CD4-positive, alpha-beta T cell treated with Interleukin-4 for 4 hours (primary cell): ENCODE data around the gene MROH8.

Source experiments
- DNase-seq: peaks from one replicate; pipeline ENCODE4 v3.0.0-alpha.2; 2020

Gene MROH8

DNA sequence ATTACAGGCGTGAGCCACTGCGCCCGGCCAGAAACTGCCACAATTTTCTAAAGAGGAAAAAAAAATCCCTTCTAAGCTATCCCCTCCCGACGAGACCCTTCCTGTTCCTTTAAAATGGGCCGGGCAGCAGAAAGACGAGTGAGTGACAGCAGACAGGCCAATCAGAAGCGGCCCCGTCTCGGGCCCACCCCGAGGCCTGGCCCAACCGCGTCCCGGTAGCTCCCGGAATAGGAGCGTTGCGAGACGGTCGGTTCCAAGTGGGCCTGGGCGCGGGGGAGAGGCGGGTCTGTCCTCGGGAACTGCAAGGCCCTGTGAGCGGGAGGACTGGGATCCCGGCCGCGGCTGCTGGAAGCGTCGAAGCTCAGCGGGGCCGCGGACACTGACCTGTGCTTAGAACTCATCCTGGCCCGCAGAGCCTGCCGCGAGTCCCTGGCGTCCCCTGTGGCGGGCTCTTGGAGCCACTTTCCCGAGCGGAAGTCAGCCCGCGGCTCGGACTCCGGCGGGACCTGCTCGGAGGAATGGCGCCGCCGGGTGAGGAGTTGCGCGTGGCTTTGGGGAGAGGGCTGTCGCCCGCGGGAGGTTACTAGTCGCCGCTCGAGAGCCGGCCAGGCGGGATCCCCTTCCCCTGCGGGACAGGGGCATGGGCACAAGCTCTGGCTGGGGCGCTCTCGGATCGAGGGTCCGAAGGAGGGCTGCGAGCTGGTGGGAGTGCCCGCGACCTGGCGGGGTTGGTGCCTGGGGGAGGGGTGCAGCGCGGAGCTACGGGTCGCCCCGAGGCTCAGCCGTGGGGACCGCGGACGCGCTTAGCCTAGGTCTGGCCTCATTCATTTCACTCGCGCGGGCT lies at the start of gene MROH8, which contains the start of gene RPN2:
Gene MROH8, minus strand, starts transcription at position 710 of the 844 bp plus-strand sequence.
Gene RPN2, plus strand, starts transcription at position 492 of the 844 bp plus-strand sequence. Its CDS starts 27 bp downstream, at position 519.
- DNase-seq: peak; percentile 96

DNA sequence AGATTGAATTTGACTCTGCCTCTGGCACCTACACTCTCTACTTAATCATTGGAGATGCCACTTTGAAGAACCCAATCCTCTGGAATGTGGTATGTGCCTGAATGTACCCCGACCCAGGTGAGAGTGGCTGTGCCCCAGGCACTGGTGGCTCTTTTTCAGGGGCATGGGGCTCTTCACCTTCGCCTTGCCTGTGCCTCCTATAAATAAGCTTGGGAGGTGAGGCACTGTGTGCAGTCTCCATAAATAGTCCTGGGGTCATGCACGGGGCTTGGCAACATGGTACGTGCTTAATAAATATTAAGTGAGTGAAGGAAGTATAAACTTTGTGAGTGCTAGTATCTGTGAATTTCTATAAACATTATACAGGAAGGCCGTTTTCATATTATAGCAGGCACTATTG lies 49.3 kb upstream of the MROH8 start:
- no peak for DNase-seq

DNA sequence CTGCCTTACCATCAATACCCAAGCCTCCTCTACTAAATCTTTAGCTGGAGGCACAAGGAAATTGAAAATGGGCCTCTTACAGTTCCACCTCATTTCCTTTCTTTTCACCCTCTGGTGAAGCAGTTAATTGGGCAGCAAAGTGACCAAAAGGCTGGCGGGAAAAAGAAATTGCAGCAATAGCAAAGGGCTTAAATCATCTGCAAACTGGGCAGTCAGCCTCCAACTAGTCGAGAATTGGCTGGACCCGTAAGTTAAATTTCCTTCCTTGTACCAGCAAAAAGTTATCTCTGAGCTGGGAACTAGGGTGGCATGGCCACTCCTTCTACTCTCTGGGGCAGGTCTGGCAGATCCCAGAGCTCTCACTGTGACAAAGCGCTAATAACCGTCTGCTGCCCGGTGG lies 48.7 kb upstream of the MROH8 start:
- DNase-seq: no peak

DNA sequence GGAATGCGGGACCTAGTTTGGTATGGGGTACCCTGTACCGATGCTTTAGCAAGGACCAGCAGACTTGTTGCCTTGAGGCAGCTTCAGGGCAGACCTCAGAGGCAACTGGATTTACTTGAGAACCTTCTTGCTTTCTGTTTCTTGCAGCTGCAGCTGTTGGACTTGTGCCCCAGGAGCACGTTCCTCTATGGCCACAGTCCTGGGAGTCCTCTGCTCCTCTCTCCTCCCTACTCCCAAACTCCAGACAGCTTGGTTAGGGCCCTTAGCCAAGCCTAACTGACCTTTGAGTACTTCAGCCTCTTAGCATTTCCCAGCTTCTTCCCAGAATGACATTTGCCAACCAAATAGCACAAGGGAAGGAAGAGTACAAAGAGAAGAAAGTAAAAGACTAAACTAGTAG lies 47.5 kb upstream of the MROH8 start:
- DNase-seq: no peak

DNA sequence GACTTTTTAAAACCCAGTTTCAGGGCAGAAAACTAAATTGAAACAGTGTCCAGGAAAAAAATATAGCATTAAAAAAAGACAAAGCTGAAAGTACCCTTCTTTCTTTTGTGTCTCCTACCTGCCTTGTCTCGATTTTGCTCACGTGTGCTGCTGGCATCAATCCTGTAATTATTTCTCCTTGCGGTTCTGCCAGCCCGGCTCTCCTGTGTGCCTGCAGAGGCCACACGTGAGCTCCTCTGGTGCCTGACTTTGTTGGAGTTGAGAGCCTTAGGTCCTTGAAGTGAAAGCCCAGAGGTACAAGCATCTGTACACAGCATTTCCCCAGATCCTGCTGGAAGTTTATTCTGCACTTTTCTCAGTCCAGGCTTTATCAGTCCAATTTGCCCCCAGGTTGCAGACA lies 45.8 kb upstream of the MROH8 start:
- no peak for DNase-seq

DNA sequence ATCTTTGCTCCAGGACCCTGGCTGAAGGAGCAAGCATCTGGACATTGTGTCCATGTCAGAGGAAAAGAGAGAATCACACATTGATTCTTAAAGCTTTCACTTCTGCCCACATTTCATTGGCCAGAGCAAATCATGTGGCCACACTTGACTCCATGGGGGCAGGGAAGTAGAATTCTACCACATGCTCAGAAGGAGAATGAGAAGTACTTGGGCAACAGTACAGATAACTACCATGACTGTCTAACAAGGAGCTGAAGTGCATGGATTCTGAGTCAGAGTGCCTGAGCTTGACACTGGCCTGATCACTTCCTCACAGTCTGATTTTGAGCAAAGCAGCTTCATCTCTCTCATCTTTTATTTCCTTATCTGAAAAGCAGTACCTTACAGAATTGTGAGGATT lies 43.7 kb upstream of the MROH8 start:
- DNase-seq: peak; percentile 16

DNA sequence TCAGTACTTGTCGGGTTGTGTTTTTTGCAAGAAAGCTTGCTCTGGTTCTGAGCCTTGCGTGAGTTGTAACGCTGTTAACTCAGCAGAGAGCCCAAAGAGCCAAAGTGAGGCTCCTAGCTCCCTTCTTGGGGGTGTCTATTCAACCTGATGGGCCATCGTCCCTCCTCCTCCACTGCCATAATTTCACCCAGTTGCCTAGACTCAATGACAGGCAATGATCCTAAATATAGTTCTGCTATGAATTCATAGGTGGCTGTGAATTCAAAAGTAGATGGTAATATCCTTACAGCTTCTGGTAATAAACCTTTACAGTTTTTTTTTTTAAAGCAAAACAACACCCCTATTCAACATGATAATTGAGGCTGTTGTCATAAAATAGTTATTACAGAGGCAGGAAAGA lies 42.7 kb upstream of the MROH8 start:
- DNase-seq: no peak

DNA sequence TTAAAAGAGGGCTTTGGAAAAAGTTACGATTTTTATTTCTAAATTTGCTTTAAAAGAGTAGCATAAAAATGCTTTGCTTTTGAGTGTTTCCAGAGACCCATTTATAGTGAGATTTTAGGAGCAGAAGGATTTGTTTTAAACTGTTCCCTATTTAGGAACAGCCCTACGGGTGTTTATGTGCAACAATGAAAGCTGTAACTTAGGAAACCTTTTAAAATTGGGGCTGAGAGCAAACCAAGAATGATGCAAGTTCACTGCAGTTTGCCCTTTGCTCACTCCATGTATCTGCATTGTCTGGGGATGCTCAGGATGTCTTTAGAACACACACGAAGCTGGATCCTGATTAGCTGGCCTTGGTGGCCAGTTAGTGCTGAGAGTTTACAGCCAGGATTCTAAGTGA lies 41.4 kb upstream of the MROH8 start:
- no peak for DNase-seq

DNA sequence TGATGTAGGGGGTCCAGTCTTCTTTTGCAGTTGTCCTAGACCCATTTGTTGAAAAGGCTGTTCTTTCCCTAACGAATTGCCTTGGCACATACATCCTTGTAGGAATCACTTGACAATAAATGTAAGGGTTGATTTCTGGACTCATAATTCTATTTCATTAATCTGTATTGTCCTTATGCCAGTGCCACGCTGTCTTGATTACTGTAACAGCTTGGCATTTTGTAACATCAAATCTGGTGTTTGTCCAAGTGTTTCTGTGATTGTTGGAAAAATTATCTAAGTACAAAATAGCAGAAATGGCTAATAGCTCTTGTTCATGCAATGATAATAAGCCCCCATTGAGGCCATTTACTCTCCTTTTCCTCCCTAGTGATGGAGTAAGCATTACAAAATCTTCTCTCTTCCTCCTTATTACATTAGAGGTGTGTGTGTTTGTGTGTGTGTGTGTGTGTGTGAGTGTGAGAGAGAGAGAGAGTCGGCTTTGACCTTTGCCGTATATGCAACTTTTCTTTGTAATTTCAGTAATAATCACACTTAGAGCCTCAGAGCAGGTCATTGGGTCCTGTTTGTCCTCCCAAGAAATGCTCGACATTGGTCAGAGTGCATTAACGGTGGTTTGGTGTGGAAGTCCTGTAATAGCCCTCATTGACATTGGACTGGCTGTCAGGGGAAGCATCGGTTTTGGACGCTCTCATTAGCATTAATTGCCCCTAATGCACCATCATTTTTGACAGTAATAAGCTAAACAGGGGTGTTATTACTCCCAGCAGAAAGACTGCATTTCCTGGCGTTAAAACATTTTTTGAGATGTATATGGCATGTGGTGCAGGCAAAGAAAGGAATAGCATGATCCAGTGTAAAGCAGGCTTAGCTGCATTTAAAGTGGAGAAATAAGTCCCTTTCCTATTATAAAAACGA lies 40.7 kb upstream of the MROH8 start:
- DNase-seq: no peak

DNA sequence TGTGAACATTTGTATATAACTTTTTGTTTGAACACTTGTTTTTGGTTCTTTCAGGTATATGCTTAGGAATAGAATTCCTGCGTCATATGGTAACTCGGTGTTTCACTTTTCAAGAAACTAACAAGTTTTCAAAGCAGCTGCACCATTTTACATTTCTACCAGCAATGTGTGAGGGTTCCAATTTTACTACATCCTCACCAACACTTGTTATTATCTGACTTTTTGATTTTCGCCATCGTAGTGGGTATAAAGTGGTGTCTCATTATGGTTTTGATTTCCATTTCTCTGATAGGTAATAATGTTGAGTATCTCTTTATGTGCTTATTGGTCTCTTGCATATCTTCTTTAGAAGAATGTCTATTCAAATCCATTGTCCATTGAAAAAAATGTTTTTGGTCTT lies 39.6 kb upstream of the MROH8 start:
- no peak for DNase-seq

DNA sequence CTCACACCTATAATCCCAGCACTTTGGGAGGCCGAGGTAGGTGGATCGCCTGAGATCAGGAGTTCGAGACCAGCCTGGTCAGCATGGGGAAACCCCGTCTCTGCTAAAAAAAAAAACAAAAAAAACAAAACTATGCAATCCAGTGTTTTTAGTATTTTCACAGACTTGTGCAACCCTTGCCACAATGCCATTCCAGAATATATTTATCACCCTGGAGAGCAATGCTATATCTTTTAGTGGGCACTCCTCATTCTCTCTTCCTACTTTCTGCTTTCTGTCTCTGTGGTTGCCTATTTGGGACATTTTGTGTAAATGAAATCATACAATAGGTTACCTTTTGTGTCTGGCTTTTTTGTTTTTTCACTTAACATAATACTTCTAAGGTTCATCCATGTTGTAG lies 39.1 kb upstream of the MROH8 start:
- no peak for DNase-seq

DNA sequence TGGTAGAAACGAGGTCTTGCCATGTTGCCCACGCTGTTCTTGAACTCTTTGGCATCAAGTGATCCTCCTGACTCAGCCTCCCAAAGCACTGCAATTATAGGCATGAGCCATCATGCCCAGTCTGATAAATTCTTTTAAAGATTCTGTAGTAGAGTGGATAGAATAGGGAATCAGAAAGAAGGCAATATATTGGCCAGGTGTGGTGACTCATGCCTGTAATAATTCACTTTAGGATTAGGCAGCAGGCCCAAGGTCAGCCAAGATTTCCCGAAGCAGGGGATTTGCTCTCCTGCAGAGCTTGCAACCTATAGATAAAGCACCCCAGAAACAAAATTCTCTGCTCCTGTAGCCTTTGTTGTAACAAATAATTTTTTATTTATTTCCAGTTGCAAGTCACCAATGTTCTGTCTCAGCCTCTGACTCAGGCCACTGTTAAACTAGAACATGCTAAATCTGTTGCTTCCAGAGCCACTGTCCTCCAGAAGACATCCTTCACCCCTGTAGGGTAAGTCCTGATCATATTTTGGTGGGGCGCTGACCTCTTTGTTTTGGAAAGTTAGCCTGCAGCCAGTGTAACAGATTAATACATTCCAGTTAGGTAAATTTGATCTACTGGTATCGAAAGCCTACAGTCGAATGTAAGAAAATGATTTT lies 30.4 kb upstream of the MROH8 start:
- DNase-seq: no peak

DNA sequence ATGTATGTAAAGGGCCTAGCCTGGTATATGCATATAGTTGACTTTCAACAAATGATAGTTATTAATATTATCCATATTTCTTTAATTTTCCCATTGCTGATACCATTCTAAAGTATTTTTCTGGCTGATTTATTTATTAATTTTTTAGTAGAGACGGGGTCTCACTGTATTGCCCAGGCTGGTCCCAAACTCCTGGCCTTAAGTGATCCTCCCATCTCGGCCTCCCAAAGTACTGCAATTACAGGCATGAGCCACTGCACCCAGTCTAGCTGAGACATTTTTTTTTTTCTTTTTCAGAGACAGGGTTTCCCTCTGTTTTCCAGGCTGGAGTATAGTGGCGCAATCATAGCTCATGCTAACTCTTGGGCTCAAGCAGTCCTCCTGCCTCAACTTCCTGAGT lies 29.8 kb upstream of the MROH8 start:
- no peak for DNase-seq

DNA sequence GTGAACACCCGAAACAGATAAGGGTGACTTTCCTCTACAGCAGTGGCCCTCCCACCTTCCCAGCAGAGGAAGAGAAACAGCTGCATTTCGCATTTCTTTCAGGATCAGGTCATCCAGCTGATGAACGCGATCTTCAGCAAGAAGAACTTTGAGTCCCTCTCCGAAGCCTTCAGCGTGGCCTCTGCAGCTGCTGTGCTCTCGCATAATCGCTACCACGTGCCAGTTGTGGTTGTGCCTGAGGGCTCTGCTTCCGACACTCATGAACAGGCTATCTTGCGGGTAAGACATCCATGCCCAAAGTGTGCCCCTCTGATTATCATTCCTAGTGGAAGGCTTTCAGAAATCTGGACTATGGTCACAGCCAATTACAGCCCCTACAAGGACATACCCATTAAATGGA lies 27.8 kb upstream of the MROH8 start:
- no peak for DNase-seq

DNA sequence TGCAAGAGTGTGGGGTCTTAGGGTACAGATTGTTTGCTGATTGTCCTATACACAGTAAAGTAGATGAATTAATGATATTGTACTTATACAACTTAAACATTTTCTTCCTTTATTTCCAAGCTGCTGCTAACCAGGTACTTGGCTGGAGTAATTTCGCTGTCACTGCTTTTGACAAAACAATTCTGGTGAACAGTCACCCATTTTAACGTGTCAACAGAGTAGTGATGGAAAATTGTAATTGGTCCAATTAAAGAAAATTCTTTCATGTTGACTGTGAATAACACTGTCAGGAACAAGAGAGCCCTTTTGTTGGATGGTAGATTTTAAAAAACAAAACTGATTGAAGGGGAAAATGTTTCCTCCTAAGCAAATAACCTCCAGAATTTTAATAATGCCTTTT lies 26.4 kb upstream of the MROH8 start:
- DNase-seq: no peak

DNA sequence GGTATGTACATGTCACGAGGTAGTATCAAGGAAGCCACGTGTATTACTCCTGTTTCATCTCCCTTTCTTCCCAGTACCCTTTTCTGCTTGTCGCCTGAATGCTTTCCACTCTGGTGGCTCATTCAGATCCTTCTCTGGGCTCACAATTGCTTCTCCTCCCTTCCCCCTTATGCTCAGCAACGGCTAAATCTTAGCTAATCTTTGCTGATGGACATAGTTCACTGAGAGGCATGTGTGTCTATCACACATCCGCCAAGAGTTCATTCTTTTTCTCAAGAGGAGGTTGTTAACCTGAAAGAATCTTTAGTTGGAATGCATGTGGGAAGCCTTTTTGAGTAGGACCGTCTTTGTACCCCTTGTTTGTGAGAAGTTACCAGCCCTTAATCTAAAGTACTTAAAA lies 25.8 kb upstream of the MROH8 start:
- no peak for DNase-seq

DNA sequence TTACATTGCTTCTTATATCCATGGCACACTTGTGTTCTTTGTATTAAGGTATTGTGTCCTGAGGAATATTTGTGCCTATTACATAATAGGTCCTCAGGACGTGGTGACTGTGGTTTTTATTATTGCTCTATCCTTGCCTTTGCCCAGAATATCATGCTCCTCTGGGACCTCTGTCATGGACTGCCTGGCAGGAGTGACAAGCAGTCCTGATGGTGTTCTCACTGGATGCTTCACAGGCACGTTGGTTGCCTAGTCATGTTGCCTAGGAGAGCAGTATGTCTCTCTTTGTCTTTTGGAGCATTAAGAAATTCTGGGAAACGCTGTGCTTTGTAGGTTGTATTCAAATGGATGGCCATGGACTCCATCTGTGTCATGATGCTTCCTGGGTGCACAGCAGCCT lies 24.7 kb upstream of the MROH8 start:
- DNase-seq: no peak

DNA sequence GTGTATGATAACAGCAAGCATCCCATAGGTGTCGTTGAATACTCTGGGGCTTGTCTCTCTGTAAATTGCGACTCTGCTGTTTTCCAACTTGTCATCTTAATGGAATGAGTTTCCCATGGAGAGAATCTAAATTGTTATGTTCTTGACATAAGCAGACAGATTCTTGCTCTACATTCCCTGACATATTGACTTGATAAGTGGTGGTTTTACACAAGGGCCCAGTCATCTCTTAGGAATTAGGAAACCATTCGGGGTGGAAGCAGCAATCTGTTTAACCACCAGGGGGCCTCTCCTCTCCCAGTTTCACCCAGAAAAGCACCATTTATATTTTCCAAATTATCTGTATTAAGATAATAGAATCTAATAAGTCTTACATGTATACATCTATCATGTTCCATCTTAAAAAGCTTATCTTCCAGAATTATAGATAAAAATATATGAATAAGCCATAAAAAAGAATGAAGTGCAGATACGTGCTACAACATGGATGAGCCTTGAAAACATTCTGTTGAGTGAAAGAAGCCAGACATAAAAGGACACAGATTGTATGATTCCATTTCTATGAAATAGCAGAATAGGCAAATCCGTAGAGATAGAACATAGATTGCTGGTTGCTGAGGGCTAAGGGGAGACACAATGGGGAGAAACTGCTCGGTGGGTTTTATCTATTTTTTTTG lies 23.1 kb upstream of the MROH8 start:
- peak; percentile 32 for DNase-seq

DNA sequence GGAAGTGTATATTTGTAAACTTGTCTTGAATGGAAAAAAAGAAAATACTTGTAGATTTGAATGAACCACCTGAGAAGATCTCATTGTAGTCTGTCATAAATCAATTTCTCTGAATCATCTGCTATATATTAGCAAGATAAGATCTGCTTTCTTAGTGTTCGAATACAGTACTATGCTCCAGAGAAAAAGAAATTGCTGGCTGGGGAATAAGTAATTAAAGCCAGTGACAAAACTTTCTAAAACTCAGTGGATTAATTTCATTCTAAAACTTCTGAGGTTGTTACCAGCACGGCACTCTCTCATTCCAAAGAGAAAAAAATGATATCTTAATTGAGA lies 22.4 kb upstream of the MROH8 start:
- no peak for DNase-seq

DNA sequence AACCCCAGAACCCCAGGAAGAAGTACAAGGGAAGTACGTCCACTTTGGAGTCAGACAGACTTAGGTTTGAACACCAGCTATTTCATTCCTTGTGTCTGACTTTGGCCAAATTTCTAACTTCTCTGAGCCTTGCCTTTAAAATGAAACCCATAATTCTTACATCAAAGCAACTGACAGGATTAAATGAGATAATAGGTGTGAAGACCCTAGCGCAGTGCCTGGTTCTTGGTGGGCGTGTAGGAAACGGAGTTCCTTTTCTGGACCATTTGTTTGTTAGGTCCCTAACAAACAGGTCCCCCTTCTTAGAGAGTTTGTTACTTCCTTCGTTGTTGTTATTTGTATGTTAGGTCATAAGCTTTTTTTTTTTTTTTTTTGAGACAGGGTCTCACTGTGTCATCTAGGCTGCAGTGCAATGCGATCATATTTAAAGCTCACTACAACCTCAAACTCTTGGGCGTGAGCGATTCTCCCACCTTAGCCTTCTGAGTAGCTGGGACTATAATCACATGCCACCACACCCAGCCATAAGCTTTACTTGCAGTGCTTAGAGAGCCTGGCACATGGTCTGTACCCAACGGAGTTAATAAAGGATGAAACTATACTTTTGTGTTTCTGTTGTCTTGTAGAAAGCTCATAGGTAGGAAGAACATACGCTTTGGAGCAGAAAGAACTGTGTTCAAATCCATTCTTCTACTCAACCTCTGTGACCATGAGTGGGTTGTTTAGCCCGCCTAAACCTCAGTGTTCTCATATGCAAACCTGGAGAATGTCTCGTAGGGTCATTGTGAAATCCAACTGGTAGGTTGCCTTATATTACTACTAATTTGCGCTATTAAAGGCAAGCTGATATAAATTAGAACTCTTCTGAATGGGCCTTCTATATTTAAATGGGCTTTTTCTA lies 21.8 kb upstream of the MROH8 start:
- DNase-seq: no peak

DNA sequence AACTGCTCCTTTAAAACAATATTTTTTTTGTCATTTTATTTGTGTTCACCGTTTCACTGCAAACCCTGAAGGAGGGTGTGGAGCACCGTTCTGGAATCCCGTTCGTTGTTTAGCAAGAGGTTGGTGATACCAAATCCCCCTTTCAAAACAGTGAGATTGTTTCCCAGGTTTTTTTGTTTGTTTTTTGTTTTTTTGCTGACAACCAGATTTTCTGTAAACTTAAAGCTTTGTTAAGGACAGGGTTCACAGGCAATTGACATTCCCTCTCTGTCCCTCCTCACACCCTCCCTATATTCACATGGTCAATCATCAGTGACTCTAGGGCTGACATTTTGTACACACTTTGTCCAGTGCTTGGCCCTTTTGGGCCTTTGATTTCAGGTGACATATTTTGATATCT lies 21.0 kb upstream of the MROH8 start:
- DNase-seq: no peak
